NT2/D1 (cell line): ENCODE data around the gene SLC38A8.

ENCODE experiments used
- SUZ12 ChIP-seq: IDR thresholded peaks from 2 replicates; pipeline ENCODE4 v1.6.1; 2011; ENCODE audit not compliant: insufficient read length, insufficient read depth; ENCODE audit errors: extremely low read depth
- YY1 ChIP-seq: IDR thresholded peaks from 2 replicates; pipeline ENCODE4 v1.6.1; 2011; ENCODE audit not compliant: insufficient read length, insufficient read depth
- ZNF274 ChIP-seq: IDR thresholded peaks from 2 replicates; pipeline ENCODE4 v1.6.1; 2011; ENCODE audit warnings: mild to moderate bottlenecking, low read depth, low read length

DNA sequence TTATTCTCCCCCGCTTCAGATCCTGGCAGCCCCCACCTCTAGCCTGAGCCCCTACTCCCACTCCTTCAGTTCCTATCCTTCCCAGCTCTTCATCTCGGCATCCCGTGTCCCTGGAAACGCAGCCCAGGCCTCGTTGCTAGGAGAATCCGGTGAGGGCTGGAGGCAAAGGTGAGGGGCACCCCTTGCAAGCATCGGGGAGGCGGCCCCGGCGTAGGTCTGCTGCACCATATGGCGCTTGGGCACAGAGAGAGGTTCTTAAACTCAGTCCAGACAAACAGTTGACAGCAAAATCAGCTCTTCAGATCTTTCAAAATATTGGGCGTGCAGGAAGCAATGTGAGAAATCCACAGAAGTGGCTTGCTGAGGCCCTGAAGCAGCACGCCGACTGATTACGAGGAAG lies 15.0 kb downstream of the SLC38A8 start:
- TF ChIP-seq ZNF274 (no peak), SUZ12 (no peak), YY1 (no peak)
